Activated T-cell treated with anti-CD3 and anti-CD28 coated beads for 24 hours (primary cell): Measurements from ENCODE around the gene MSH2.
A peak's percentile ranks its signal among the peaks of the same experiment; 100 is the strongest.

ENCODE experiments used
- DNase-seq: peaks from one replicate; pipeline ENCODE4 v3.0.0-alpha.2; 2020; ENCODE audit warnings: low read depth

Gene MSH2

DNA sequence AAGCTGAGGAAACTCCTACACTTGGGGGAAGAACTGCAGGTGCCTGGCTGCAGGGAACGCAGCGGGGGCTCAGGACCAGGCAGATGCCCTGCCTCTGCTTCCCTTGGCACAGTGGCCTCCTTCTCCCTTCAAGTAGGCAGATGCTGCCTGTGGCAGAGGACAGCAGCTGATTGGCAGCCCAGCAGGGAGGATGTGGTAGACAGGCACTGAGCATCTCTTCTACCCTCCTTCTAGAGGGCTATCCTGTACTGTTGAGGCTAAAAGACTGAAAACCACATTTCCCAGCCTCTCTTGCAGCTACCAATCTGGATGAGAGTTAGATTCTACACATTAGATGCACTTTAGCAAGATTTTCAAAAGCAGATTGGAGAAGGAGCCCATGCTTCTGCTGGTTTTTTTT lies 105.7 kb downstream of the MSH2 start:
- no peak for DNase-seq

GRCh38 chr2:47509250-47509649 lies 106.3 kb downstream of the MSH2 start:
- DNase-seq = no peak

- DNase-seq = no peak
Measured at GRCh38 chr2:47509821-47510385, 106.9 kb downstream of the MSH2 start.

DNA sequence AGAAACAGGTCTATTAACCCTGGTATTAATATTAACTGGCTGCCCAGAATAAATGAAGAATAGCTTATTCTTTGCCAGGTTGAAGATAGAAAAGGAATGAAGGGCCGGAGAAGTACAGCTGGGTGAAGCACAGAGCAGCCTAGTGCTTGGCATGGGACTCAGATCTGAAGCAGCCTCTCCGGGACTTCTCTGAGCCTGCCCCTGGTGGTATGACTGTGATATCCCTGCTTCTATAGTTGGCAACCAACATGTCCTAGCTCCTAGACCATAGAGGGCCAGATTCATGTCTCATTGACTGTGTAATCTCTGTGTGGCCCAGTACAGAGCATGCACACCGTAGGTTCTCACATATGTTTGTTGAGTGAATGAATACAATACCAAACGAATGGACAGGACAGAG lies 107.8 kb downstream of the MSH2 start:
- DNase-seq = no peak

DNA sequence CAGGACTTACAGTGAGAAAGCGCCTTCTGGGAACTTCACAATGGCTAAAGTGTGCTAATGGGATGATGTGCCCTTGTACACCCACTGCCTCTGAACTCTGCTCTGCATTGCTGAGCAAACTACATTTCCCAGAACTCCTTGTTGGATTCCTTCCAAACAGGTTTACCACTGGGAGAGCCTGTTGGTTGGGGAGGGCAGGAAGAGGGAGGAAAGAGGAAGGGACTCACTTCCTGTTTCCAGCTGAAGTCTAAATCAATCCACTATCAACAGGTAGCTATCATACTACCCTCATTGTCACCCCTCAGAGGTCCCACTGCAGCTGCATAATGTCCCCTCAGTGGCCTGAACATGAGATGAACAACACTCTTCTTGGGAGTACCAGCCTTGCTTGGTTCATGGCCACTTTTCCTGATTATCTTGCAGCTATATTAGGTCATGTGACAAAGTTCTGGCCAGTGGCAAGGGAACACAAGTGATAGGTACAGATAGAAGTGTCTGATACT lies 109.7 kb downstream of the MSH2 start:
- DNase-seq = no peak

GRCh38 chr2:47513981-47514520 lies 111.1 kb downstream of the MSH2 start:
- DNase-seq = no peak

GRCh38 chr2:47516360-47517104 lies 113.6 kb downstream of the MSH2 start:
- DNase-seq = no peak

GRCh38 chr2:47518497-47519146 lies 115.7 kb downstream of the MSH2 start:
- no peak for DNase-seq

DNA sequence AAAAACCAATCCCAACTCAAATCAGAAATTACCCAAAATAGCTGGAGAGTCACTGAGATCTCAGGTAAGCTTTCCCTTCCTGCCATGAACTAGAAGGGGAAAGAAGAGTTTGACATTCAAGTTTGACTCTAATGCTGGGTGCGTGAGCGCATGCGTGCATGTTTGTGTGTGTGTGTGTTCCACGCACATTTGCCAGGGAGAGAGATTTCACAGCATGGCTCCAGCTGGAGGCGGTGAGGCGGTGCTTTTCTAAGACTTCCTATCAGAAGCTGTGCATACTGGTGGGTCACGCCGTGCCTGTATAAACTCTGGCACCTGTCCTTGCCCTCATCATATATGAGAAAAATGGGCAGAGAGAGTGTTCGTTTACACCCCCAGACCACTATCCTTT lies 116.2 kb downstream of the MSH2 start:
- DNase-seq = no peak

GRCh38 chr2:47519604-47520301 lies 116.8 kb downstream of the MSH2 start:
- no peak for DNase-seq

- no peak for DNase-seq
Measured at GRCh38 chr2:47520302-47520630, 117.3 kb downstream of the MSH2 start.

GRCh38 chr2:47520825-47521665 lies 118.1 kb downstream of the MSH2 start:
- DNase-seq = peak; percentile 58

DNA sequence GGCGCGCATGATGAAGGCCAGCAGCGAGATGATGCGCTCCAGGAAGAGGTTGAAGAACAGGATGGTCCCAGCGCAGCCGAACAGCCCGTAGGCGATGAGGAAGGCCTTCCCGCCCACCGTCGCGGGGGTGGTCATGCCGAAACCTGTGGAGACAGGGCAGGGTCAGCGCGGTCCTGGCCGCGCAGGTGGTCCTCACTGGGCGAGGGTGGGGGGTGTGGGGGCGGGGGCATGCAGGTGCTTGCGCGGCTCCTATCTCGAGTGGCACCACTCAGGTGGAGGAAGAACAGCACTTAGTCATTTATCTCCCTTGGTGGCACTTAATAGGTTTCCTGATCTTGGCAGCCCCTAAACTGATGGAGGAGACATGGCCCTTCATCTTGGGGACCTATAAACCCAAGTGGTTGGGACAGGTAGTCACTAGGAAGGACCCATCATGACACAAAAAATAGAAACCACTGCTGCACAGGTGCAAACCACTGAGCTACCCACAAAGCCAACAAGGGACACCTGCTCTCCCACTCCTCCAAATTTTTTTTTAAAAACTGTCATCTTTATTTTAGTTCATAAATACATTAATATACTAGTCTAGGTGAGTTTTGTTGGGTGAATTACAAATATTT lies 118.8 kb downstream of the MSH2 start:
- no peak for DNase-seq

- DNase-seq = no peak
Measured at GRCh38 chr2:47525167-47525566, 122.2 kb downstream of the MSH2 start.

GRCh38 chr2:47528455-47528854 lies 125.5 kb downstream of the MSH2 start:
- no peak for DNase-seq

DNA sequence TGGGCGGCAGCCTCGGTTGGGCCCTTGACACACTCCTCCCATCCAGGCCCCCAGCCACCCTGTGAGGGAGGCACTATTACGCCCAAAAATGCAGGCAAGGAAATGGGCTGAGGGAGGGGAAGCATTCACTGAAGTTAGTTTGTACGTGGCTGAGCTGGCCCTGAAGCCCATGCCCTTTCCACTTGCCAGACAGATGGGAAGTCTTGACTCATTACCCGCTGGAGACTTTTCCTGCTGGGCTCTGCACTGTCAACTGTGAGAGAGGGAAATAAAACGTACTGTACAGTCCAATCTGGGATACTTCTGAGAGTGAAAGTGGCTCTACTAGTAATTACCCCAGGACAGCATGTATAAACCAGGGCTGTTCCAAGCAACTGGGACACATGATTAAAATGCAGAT lies 125.9 kb downstream of the MSH2 start:
- no peak for DNase-seq

DNA sequence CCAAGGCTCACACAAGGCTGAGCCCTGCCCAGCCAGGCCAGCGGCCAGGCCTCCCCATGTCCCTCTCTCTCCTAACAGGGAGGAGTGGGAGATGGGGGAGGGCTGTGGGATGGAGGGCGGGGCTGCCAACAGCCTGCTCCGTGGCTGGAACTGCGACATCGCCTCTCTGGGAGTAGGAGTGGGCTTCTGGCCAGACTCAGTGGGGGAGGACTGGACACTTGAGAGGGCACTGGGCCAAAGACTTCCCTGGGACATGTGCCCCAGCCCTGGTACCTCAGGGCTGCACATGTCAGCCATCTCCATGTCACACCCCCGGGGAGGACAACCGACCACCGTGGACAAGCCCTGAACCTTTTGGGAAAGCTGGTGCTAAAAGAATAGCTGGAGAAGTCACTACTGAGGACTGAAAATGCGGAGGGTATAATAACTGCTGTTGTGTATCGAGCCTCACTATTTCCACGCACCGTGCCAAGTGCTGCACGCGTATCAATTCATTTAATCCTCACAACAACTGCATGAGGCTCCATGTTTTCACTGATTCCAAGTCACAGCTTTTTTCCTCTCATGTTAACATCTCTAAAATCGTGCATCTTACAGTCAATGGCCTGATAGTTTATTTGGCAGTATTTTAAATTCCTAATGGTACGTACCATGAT lies 127.3 kb downstream of the MSH2 start:
- DNase-seq = no peak

DNA sequence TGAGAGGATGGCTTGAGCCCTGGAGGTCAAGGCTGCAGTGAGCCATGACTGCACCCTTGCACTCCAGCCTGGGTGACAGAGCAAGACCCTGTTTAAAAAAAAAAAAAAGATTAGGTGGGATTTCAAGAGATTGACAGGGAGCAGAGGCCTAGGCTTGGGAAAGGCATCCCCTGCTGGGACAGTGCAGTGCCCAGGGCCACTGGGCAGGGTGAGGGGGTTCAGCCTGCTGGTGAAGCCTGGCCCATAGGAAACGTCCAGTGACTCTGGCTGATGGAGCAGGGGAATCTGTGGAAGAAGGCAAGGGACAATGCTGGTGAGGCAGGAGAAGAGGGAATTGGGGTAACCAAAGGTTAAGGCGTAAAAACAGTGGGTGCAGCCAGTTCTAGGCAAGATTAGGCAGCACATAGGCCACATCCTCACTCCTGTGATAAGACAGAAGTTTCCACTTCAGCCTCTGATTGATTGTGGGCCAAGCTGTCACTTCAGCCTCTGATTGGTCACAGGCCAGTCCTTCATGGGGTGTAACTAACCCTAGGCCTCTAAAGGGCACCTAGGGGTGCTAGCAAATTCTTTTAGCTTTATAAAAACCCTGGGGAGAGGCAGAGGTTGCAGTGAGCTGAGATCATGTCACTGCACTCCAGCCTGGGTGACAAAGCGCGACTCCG lies 128.6 kb downstream of the MSH2 start:
- no peak for DNase-seq
